ENCODE data around the gene AEBP2. TPM values are rescaled to one million over a fixed set of nuclear protein-coding genes. Genes with fewer than 3 reads are reported as not detected.
"Not testable (repeated sequence)": the region's sequence is repeated elsewhere in the genome, so short reads cannot be mapped to it uniquely, and the experiment has no call there.

Gene AEBP2
- total and polyA plus RNA-seq, 3 donors from 2014 or later: 30.8 to 62.0 (median 57.7) TPM

DNA sequence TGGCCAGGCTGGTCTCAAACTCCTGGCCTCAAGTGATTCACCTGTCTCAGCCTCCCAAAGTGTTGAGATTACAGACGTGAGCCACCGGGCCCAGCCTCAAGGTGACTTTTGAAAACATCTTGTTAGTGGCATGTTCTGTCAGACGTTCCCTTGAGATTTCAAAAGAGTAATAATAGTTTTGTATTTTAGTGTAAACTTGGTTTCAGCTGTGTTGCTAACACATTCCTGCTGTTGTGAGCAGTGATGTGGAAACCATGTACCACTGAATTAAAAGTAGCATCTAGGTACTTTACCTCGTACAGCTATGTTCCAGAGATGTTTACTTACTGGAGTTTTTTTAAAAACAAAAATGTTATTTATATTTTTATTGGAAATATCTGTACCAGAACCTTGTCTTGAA, 111.3 kb downstream of the AEBP2 start:
- TF ChIP-seq, protein P1, sequence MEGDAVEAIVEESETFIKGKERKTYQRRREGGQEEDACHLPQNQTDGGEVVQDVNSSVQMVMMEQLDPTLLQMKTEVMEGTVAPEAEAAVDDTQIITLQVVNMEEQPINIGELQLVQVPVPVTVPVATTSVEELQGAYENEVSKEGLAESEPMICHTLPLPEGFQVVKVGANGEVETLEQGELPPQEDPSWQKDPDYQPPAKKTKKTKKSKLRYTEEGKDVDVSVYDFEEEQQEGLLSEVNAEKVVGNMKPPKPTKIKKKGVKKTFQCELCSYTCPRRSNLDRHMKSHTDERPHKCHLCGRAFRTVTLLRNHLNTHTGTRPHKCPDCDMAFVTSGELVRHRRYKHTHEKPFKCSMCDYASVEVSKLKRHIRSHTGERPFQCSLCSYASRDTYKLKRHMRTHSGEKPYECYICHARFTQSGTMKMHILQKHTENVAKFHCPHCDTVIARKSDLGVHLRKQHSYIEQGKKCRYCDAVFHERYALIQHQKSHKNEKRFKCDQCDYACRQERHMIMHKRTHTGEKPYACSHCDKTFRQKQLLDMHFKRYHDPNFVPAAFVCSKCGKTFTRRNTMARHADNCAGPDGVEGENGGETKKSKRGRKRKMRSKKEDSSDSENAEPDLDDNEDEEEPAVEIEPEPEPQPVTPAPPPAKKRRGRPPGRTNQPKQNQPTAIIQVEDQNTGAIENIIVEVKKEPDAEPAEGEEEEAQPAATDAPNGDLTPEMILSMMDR (IDR thresholded peaks at IDR 0.05): no peak
- no peak for TF ChIP-seq POLR2A (IDR thresholded peaks at IDR 0.05)
- DNase-seq: no peak
- Histone ChIP-seq H3K9me3 (no peaks in the 10 kb centered on the region), H3K27ac (no peak overlapping the region), H3K4me1 (peaks cover 20% of the 10 kb centered on the region), H3K27me3 (no peaks in the 10 kb centered on the region), H3K4me3 (no peak overlapping the region), H3K36me3 (ENCODE audit: low read depth, missing control alignments) (no peaks in the 10 kb centered on the region)
- 90 to 92% methylated on average over 4 of the region's 4 CpGs for WGBS, 2 donors
- intact Hi-C loops (cut with DNase I; ENCODE audit: low total_unique reads): no loop called here

DNA sequence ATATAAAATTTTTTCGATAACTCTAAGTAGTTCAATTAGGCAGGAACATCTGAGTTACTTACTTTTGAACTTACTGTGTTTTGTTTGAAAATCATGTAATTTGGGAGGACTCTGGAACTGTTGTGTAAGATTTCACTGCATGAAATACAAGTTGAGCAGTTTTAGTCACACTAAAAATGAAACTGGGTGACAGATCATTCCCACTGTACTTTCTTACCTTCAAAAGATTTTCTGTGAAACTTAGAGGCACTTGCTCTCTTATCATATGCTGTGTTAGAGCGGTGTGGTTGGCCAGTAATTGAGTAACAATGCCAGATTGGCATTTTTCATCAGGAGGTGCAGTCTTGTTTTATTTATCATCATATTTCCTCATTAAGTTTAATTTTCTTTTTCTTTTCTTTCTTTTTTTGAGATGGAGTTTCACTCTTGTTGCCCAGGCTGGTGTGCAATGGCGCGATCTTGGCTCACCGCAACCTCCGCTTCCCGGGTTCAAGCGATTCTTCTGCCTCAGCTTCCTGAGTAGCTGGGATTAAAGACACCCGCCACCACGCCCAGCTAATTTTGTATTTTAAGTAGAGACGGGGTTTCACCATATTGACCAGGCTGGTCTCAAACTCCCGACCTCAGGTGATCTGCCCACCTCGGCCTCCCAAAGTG, 113.3 kb downstream of the AEBP2 start:
- H3K9me3 ChIP-seq; H3K36me3 ChIP-seq (ENCODE audit: low read depth, missing control alignments); H3K4me1 ChIP-seq; DNase-seq; H3K4me3 ChIP-seq; H3K27me3 ChIP-seq; intact Hi-C loops (cut with DNase I; ENCODE audit: low total_unique reads); H3K27ac ChIP-seq: not testable (repeated sequence)
- 89 to 92% methylated on average over 13 of the region's 13 CpGs for WGBS, 2 donors

GRCh38 chr12:19553175-19553574, 113.9 kb downstream of the AEBP2 start:
- no peaks in the 10 kb centered on the region for H3K27me3 ChIP-seq
- no peak overlapping the region for H3K27ac ChIP-seq
- no peaks in the 10 kb centered on the region for H3K9me3 ChIP-seq
- H3K4me1 ChIP-seq: peaks cover 4% of the 10 kb centered on the region
- TF ChIP-seq, protein P1 (IDR thresholded peaks at IDR 0.05): no peak
- no peak for TF ChIP-seq POLR2A (IDR thresholded peaks at IDR 0.05)
- WGBS, 2 donors: 58 to 60% methylated on average over 2 of the region's 2 CpGs
- intact Hi-C loops (cut with DNase I; ENCODE audit: low total_unique reads): no loop called here
- DNase-seq: no peak
- H3K36me3 ChIP-seq (ENCODE audit: low read depth, missing control alignments): no peaks in the 10 kb centered on the region
- H3K4me3 ChIP-seq: no peak overlapping the region

DNA sequence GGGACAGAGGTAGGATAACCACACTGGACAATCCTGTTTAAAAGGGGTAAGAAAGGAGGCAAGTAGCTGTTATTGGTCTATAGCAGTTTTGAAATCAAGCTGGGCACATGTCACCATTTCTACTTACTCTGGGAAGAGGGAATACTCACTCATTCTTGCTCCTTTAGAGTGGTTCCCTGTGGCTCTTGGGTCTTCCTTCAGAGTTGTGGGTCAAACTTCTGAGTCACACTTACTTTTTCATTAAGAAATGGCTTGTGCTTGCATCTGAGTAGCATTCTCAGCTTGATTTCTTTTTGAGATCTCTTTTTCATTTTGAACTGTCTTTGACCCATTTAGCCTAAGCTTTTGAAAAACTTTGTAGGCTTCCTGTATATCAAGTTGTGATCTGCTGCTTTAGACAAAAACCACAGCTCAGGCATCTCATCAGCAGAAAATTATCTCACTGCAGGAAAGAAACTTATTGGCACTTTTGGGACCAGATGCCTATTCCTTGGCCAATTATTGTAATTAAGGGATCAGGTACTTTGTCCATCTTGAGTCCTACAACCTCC, 122.2 kb downstream of the AEBP2 start:
- no peak for TF ChIP-seq POLR2A (IDR thresholded peaks at IDR 0.05)
- TF ChIP-seq, protein P1 (IDR thresholded peaks at IDR 0.05): no peak
- intact Hi-C loops (cut with DNase I; ENCODE audit: low total_unique reads): no loop called here
- DNase-seq: no peak

More for the DNA sequence above, 122.2 kb downstream of the AEBP2 start:
- Histone ChIP-seq H3K27me3 (no peaks in the 10 kb centered on the region), H3K4me1 (no peaks in the 10 kb centered on the region), H3K9me3 (no peaks in the 10 kb centered on the region), H3K36me3 (ENCODE audit: low read depth, missing control alignments) (no peaks in the 10 kb centered on the region), H3K4me3 (no peak overlapping the region), H3K27ac (no peak overlapping the region)

Small RNAs within 50 kb of the gene (small RNA-seq; reads per million reads assigned to genes)
- 0 reads per million in 2 donors for gene AC091805.2
- 0 reads per million in 2 donors for gene RNU6-254P

Measured in testis (tissue), 3 donors.